LHCN-M2 (cell line): ENCODE data around the gene MACROD2. TPM values are rescaled to one million over a fixed set of nuclear protein-coding genes. Genes with fewer than 3 reads are reported as not detected.
A peak's percentile ranks its signal among the peaks of the same experiment; 100 is the strongest.

Experiments used
- DNase-seq: peaks from one replicate; pipeline ENCODE4 v3.0.0-alpha.2; 2012; ENCODE audit warnings: low read depth
- total RNA-seq: library from RNA; depleted of rRNA; stranded (reverse); fragments of >200 nt; gene quantifications from 2 replicates; pipeline ENCODE4 v1.2.3, GENCODE V29; 2014; rRNA removed

The MACROD2 gene
- total RNA-seq, 1 experiment from 2014 or later: 1.1 TPM

DNA sequence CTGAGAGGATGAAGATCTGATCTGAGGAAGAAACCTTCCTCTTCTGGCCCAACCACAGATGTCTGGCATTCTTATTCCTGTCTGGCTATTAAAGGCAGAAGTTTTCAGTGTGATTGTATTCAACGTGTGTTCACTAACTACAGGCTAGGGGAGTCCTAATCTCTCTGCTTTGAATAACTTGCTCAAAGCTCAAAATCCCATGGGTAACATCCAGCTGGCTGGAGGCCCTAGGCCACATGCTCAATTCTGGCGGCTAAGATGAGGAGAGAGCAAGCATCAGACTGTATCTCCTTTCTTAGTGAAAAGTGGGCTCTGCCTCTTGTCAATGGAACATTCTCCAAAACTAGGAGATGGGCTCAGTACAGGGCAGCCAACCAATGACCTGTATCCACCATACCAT lies 2099.9 kb downstream of the MACROD2 start:
- no peak for DNase-seq

DNA sequence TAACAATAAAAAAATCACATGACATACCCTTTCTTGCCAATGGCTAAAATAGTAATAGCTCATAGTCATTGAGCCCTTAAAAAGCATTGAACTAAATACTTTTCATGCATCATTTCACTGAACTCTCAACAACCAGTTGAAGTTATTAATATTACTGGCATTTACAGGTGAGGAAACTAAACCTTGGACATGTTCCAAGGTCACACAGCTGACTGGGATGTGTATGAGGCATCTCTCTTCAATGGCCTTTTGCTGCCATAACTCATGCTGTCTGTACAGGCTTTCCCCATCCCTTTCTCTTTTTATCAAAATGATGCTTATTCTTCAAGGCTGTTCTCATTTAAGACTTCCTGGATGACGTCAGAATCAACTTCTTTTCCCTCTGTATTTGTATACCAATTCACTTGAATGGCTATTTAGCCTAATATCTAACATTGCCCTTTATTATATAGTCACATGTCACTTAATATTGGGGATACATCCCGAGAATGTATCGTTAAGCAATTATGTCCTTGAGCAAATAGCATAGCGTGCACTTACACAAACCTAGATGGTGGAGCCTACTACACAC lies 2101.5 kb downstream of the MACROD2 start:
- no peak for DNase-seq

DNA sequence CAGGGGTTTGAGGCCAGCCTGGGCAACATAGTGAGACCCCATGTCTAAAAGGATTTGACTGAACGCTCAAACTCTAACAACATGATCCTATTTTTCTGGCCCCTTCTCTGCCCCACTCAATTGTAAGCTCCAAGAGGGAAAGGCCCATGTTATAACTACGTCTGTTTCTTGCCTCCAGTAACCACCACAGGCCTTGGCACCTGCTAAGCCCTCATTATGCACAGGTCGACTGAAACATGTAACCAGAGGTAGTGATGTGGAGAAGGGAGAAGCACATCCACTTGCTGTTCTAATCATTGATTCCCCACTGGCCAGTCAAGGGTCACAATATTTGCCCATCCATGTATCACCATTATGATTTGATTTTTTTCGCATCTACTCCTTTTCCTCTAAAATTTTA lies 2102.5 kb downstream of the MACROD2 start:
- DNase-seq: no peak

DNA sequence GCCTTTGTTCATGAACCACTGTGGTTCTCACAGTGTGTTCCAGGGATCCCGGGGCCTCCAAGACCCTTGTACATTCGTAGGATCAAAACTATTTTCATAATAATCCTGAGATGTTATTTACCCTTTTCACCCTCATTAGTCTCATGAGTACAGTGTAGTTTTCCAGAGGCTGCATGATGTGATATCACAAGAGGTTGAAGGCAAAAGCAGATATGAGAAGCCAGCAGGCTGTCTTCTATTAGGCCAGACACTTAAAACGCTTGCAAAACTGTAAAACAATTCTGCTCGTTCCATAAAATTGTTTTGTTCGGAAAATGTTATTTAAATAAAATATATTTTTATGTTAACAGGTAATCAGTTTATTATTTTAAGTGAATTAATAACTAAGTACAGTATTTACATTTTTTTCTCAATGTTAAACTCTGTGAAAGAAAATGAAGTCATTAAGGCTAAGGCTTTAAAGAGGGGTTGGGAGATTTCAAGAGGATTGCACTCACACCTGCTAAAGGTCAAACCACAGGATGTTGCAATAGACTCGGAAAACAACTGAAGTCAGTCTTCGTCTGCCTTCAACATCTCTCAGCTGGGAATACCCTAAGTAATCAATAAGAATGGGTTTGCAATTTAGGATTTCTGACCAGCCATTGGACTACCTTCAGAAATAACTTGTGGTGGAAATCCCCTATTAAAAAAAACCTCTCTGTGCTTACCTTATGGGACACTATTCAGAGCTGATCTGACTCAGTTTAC lies 2103.7 kb downstream of the MACROD2 start:
- DNase-seq: peak; percentile 66

- no peak for DNase-seq
Measured at GRCh38 chr20:16100111-16100510, 2104.8 kb downstream of the MACROD2 start.

DNA sequence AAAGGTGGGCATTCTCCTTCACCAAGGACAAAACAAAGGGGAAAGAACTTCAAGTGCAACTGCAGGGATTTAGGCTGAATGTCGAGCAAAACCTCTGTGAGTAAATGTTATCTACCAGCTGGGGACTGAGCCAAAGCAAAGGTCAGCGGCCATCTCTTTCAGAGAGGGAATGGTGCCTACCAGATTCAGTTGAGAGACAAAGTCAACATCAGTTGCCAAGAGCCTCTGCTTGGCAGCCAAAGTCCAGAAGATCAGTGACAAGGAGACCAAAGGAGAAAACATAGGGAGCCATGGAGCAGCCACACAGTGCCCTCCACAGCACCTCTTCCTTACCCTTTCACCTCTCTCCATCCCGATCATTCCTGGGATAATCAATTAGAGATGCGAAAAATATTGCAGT lies 2105.5 kb downstream of the MACROD2 start:
- DNase-seq: no peak

Other genes starting within 250 kb of the MACROD2 start
- gene ESF1, start 210.6 kb upstream of the MACROD2 start, total RNA-seq: 15.8 and 16.0 TPM in 2 replicates
- 13.0 and 15.3 TPM in 2 replicates for gene NDUFAF5, start 210.5 kb upstream of the MACROD2 start, total RNA-seq
- gene SEL1L2, start 4.9 kb upstream of the MACROD2 start, total RNA-seq: not detected in 2 replicates